ENCODE results near the gene ZNF750.
A peak's percentile ranks its signal among the peaks of the same experiment; 100 is the strongest.

Gene ZNF750

DNA sequence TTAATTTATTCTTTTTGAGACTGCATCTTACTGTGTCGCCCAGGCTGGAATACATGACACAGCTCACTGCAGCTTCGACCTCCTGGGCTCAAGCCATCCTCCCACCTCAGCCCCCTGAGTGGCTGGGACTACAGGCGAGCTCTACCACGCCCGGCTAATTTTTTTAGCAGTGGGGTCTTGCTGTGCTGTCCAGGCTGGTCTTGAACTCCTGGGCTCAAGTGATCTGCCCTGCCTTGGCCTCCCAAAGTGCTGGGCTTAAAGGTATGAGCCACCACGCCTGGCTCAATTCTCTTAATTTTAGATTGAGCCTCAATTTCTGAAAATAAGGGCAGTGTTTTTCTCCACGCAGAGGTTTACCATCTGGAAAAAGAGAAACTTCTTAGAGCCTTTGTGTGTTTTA lies 41.1 kb downstream of the ZNF750 start:
- TF ChIP-seq, protein P1, sequence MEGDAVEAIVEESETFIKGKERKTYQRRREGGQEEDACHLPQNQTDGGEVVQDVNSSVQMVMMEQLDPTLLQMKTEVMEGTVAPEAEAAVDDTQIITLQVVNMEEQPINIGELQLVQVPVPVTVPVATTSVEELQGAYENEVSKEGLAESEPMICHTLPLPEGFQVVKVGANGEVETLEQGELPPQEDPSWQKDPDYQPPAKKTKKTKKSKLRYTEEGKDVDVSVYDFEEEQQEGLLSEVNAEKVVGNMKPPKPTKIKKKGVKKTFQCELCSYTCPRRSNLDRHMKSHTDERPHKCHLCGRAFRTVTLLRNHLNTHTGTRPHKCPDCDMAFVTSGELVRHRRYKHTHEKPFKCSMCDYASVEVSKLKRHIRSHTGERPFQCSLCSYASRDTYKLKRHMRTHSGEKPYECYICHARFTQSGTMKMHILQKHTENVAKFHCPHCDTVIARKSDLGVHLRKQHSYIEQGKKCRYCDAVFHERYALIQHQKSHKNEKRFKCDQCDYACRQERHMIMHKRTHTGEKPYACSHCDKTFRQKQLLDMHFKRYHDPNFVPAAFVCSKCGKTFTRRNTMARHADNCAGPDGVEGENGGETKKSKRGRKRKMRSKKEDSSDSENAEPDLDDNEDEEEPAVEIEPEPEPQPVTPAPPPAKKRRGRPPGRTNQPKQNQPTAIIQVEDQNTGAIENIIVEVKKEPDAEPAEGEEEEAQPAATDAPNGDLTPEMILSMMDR (IDR thresholded peaks at IDR 0.05; ENCODE audit: control insufficient read depth, insufficient read depth, low read depth, low read length, missing control alignments): no peak
- DNase-seq (ENCODE audit: low read depth): no peak
- H3K4me3 ChIP-seq (ENCODE audit: control insufficient read depth, low read depth, low read length): no peak overlapping the region

DNA sequence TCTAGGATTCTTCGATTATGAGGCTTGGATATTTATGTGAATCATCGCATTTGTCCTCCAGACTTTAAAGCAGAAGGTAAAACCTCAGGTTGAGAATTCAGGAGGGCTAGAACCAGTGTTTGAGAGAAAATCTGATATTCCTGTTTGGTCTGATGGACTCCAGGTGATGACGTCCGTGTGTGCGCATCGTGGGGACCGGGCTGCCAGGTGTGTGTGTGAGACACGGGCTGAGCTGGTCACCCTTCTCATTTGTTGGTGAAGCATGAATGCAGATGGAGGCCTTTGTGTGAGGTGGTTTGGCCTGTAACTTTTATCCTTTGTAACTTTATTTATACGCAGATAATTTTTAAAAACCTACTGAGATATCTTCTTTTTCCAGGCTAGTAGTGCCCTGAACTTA lies 42.8 kb downstream of the ZNF750 start:
- TF ChIP-seq, protein P1 (IDR thresholded peaks at IDR 0.05; ENCODE audit: control insufficient read depth, insufficient read depth, low read depth, low read length, missing control alignments): no peak
- H3K4me3 ChIP-seq (ENCODE audit: control insufficient read depth, low read depth, low read length): no peak overlapping the region
- no peak for DNase-seq (ENCODE audit: low read depth)

DNA sequence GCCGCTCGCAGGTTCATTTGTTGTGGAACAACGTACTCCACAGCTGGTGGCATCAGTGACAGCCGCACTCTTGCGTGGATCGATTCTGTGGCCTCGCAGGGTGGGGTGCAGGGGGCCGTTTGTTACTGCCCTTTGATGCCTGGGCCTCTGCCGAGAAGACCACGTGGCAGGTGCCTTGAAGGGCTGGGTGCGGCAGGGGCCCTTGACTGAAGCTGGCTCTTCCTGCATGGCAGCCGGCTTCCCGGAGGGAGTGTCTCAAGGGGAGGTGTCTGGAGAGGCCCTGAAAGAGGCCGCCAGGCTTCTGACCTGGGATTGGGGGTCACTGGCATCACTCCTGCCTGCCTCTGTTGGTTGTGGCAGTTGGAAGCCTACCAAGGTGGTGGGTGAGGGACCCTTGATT lies 44.2 kb downstream of the ZNF750 start:
- DNase-seq (ENCODE audit: low read depth): no peak
- TF ChIP-seq, protein P1 (IDR thresholded peaks at IDR 0.05; ENCODE audit: control insufficient read depth, insufficient read depth, low read depth, low read length, missing control alignments): no peak
- no peak overlapping the region for H3K4me3 ChIP-seq (ENCODE audit: control insufficient read depth, low read depth, low read length)

DNA sequence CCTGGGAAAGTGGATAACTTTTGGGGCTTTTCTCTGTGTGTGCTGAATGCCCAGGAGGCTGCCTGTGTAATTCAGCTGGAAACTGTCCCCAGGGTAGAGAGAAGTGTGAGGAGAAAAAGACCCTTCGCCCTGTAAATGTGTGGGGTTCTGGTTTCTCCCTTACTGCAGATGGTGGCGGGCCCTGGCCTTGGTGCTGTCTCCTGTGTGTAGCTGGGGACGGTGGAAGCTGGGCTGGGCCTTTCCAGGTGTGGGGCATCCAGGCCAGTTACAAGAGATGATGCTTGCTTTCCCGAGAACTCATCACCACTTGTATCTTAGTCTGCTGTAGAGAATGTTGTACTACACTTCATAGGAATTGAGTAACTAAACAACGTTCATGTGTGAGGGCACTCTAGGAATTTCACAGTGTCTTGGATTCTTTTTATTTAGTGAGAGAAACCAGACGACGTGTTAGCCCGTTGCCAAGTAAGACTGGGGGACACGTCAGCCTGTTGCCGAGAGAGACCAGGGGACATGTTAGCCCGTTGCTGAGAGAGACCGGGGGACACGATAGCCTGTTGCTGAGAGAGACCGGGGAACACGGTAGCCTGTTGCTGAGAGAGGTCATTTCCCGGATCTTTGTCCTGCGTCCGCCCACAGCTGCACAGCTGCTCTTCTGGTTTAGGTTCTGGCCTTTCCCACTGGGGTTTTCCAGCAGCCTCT lies 44.9 kb downstream of the ZNF750 start:
- DNase-seq (ENCODE audit: low read depth): no peak
- H3K4me3 ChIP-seq (ENCODE audit: control insufficient read depth, low read depth, low read length): no peak overlapping the region
- TF ChIP-seq, protein P1 (IDR thresholded peaks at IDR 0.05; ENCODE audit: control insufficient read depth, insufficient read depth, low read depth, low read length, missing control alignments): no peak

DNA sequence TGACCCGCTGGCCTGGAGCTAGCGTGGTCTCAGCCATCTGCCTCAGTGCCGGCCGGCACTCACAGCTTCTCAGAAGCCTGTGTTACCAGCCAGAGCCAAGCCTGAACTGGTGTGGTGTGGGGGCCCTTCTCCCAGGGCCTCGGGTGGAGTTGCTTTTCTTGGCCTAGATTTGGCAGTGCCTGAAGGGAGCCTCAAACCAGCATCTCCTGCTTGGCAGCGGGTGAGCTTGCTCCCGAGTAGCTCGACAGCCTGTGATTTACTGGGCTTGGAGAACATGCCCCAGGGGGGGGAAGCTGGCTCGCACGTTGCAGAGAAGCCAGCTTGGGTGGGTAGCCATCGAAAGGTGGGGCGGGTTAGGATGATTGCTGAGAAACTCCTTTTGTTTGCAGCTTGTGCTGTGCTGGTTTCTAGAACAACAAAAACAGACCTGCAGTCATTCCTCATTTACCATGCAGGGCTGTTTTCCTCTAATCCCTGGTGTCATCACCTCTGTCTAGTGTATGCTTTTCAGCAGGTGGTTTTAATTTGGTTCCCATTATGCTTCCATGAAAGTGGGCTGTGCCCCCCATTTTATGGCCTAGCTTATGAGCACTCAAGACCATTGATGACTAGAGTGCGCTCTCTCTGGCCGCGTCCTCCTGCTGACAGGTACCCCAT lies 45.7 kb downstream of the ZNF750 start:
- no peak overlapping the region for H3K4me3 ChIP-seq (ENCODE audit: control insufficient read depth, low read depth, low read length)
- no peak for DNase-seq (ENCODE audit: low read depth)
- TF ChIP-seq, protein P1 (IDR thresholded peaks at IDR 0.05; ENCODE audit: control insufficient read depth, insufficient read depth, low read depth, low read length, missing control alignments): no peak

DNA sequence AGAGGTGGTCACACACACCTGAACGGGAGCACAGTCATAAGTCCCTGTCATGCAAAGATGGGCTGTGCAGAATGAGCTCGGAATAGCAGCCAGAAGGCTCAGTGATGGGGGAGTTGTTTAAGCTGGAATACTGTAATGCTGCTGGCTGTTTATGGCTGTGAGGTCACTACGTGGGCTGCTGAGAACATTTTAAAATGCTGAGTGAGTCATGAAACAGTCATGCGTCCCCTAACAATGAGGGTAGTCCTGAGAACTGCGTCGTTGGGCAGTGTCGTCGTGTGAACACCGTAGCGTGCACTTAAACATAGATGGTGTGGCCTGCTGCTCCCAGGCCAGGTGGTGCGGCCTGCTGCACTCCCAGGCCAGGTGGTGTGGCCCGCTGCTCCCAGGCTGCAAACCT lies 48.3 kb downstream of the ZNF750 start:
- no peak overlapping the region for H3K4me3 ChIP-seq (ENCODE audit: control insufficient read depth, low read depth, low read length)
- TF ChIP-seq, protein P1 (IDR thresholded peaks at IDR 0.05; ENCODE audit: control insufficient read depth, insufficient read depth, low read depth, low read length, missing control alignments): no peak
- DNase-seq (ENCODE audit: low read depth): peak; percentile 17

Data from AG09309 (cell line).